K562 (cell line): ENCODE results near the gene PTCH2.

ENCODE experiments used
- CTCF ChIP-seq, 3 experiments: IDR thresholded peaks in 2 of 3; conservative IDR thresholded peaks in 1 of 3; 2 replicates each; pipeline ENCODE4 v1.5.1; 2011 to 2012; ENCODE audit warnings: low read length in 3 of 3, mild to moderate bottlenecking in 3 of 3, control low read depth in 2 of 3, improper control_type of control experiment in 1 of 3, inconsistent platforms in 1 of 3, low read depth in 1 of 3, mixed read lengths in 1 of 3, moderate library complexity in 1 of 3; ENCODE audit not compliant: insufficient read depth in 2 of 3
- ESRRA ChIP-seq: fragments of 450-650 bp; IDR thresholded peaks from 2 replicates; pipeline ENCODE4 v1.6.1; 2014; ENCODE audit warnings: low read depth, mild to moderate bottlenecking, moderate library complexity, borderline replicate concordance
- PCBP2 ChIP-seq: fragments of 200-400 bp; formaldehyde crosslinking; IDR thresholded peaks from 2 replicates; pipeline ENCODE4 v1.6.1; 2018; ENCODE audit warnings: low read length, low read depth, mild to moderate bottlenecking, moderate library complexity; ENCODE audit not compliant: poor library complexity, severe bottlenecking
- POLR2A ChIP-seq: fragments of 450-650 bp; conservative IDR thresholded peaks from 2 replicates; pipeline ENCODE4 v1.6.1; 2016
- TARDBP ChIP-seq: fragments of 450-650 bp; IDR thresholded peaks from 2 replicates; pipeline ENCODE4 v1.6.1; 2016
- TBP ChIP-seq: optimal IDR thresholded peaks from 2 replicates; pipeline ENCODE3; 2011; ENCODE audit warnings: low read depth, low read length, improper control_type of control experiment
- YY1 ChIP-seq, 3 experiments: IDR thresholded peaks; 2 replicates each; pipeline ENCODE4 v1.6.1; 2011; ENCODE audit warnings: low read length in 2 of 3, mild to moderate bottlenecking in 2 of 3, moderate library complexity in 2 of 3, borderline replicate concordance in 1 of 3, control low read depth in 1 of 3, low read depth in 1 of 3; ENCODE audit not compliant: insufficient read depth in 3 of 3, insufficient replicate concordance in 2 of 3, control insufficient read depth in 1 of 3, insufficient read length in 1 of 3; ENCODE audit errors: extremely low read depth in 1 of 3

GRCh38 chr1:44822131-44822701, 20.8 kb downstream of the PTCH2 start:
- no peak for TF ChIP-seq CTCF (IDR thresholded peaks at IDR 0.05 in 2 of 3, conservative IDR thresholded peaks at IDR 0.05 in 1 of 3; ENCODE audit: insufficient read depth in 2 of 3, low read depth in 1 of 3, low read length in 3 of 3)
- no peak for TF ChIP-seq YY1 (IDR thresholded peaks at IDR 0.05; ENCODE audit: borderline replicate concordance in 1 of 3, control insufficient read depth in 1 of 3, extremely low read depth in 1 of 3, insufficient read depth in 3 of 3, insufficient read length in 1 of 3, insufficient replicate concordance in 2 of 3, low read depth in 1 of 3, low read length in 2 of 3)
- TF ChIP-seq POLR2A, result no peak
- no peak for TF ChIP-seq PCBP2
- TF ChIP-seq ESRRA, result no peak
- no peak for TF ChIP-seq TBP
- TF ChIP-seq TARDBP, result no peak
